HEK293 (cell line): Measurements from ENCODE around the gene NCBP2.

Experiments used
- CTCF ChIA-PET: fragments of 350-600 bp; formaldehyde crosslinking; extraction: SDS; loops from one replicate; lab custom pipeline; 2021; ENCODE audit warnings: antibody characterized with exemption; lab: Yijun Ruan, JAX
- POLR2A ChIA-PET: fragments of 300-600 bp; formaldehyde crosslinking; extraction: SDS; loops from one replicate; lab custom pipeline; 2020; ENCODE audit warnings: antibody characterized with exemption, inconsistent platforms; lab: Yijun Ruan, JAX
- H3K27ac ChIP-seq: fragments of 200-500 bp; sonication (Bioruptor generic); 2 replicates; pipeline ENCODE4 v1.5.1; 2014; ENCODE audit warnings: low read depth, low read length, control low read depth, inconsistent platforms; ENCODE audit errors: extremely low read depth
- H3K36me3 ChIP-seq, 2 experiments: fragments of 200-500 bp in 1 of 2; sonication (Bioruptor generic) in 1 of 2; 1 replicate in 1 of 2; 2 replicates in 1 of 2; pipeline ENCODE4 v1.5.1; 2014 to 2017; ENCODE audit warnings: inconsistent platforms in 2 of 2, low read length in 2 of 2; ENCODE audit not compliant: control insufficient read depth in 2 of 2, insufficient read depth in 1 of 2
- H3K4me1 ChIP-seq: fragments of 200-500 bp; sonication (Bioruptor generic); 2 replicates; pipeline ENCODE4 v1.5.1; 2014; ENCODE audit warnings: mild to moderate bottlenecking, low read length, inconsistent platforms; ENCODE audit not compliant: control insufficient read depth, insufficient read depth
- H3K4me3 ChIP-seq: 2 replicates; pipeline ENCODE4 v1.5.1; 2011; ENCODE audit warnings: low read depth, mild to moderate bottlenecking, control low read depth, low read length, moderate library complexity
- H3K9me3 ChIP-seq: fragments of 200-500 bp; sonication (Bioruptor generic); 2 replicates; pipeline ENCODE4 v1.5.1; 2014; ENCODE audit warnings: low read depth, low read length, inconsistent platforms; ENCODE audit not compliant: control insufficient read depth, insufficient read depth
- ATF2 ChIP-seq: fragments of 450-650 bp; formaldehyde crosslinking; IDR thresholded peaks from 2 replicates; pipeline ENCODE4 v1.5.1; 2016; ENCODE audit warnings: missing biosample characterization, missing genetic modification characterization, low read depth
- BCL6B ChIP-seq: fragments of 450-650 bp; formaldehyde crosslinking; IDR thresholded peaks from 2 replicates; pipeline ENCODE4 v1.5.1; 2017; ENCODE audit warnings: missing biosample characterization, missing genetic modification characterization
- GFI1B ChIP-seq: fragments of 450-650 bp; formaldehyde crosslinking; IDR thresholded peaks from 2 replicates; pipeline ENCODE4 v1.5.1; 2016; ENCODE audit warnings: missing biosample characterization, missing genetic modification characterization
- GLIS1 ChIP-seq: fragments of 450-650 bp; formaldehyde crosslinking; IDR thresholded peaks from 2 replicates; pipeline ENCODE4 v1.5.1; 2016; ENCODE audit warnings: missing biosample characterization, missing genetic modification characterization
- HOXA7 ChIP-seq: sonication (generic); formaldehyde crosslinking; IDR thresholded peaks from 2 replicates; pipeline ENCODE4 v1.8.1; 2022; ENCODE audit warnings: missing genetic modification reagents, borderline replicate concordance
- HOXD13 ChIP-seq: sonication (generic); formaldehyde crosslinking; IDR thresholded peaks from 2 replicates; pipeline ENCODE4 v1.8.0; 2022; ENCODE audit warnings: missing genetic modification reagents, borderline replicate concordance
- PRDM1 ChIP-seq: fragments of 450-650 bp; formaldehyde crosslinking; IDR thresholded peaks from 2 replicates; pipeline ENCODE4; 2016; ENCODE audit warnings: missing biosample characterization, missing genetic modification characterization
- YY2 ChIP-seq: fragments of 450-650 bp; formaldehyde crosslinking; IDR thresholded peaks from 2 replicates; pipeline ENCODE4 v1.5.1; 2016; ENCODE audit warnings: missing biosample characterization, missing genetic modification characterization
- ZBTB1 ChIP-seq: fragments of 450-650 bp; formaldehyde crosslinking; IDR thresholded peaks from 2 replicates; pipeline ENCODE4 v1.5.1; 2016; ENCODE audit warnings: missing biosample characterization, missing genetic modification characterization
- ZEB2 ChIP-seq: fragments of 450-650 bp; formaldehyde crosslinking; IDR thresholded peaks from 2 replicates; pipeline ENCODE4 v1.5.1; 2016; ENCODE audit warnings: missing biosample characterization, missing genetic modification characterization
- ZNF121 ChIP-seq: fragments of 450-650 bp; formaldehyde crosslinking; IDR thresholded peaks from 2 replicates; pipeline ENCODE4 v1.5.1; 2016; ENCODE audit warnings: missing biosample characterization, missing genetic modification characterization
- ZNF2 ChIP-seq: fragments of 450-650 bp; formaldehyde crosslinking; IDR thresholded peaks from 2 replicates; pipeline ENCODE4 v1.5.1; 2016; ENCODE audit warnings: missing biosample characterization, missing genetic modification characterization
- ZNF248 ChIP-seq: fragments of 450-650 bp; formaldehyde crosslinking; IDR thresholded peaks from 2 replicates; pipeline ENCODE4 v1.5.1; 2017; ENCODE audit warnings: missing biosample characterization, missing genetic modification characterization
- ZNF292 ChIP-seq: fragments of 450-650 bp; formaldehyde crosslinking; IDR thresholded peaks from 2 replicates; pipeline ENCODE4 v1.5.1; 2016; ENCODE audit warnings: low read depth, missing biosample characterization, missing genetic modification characterization, borderline replicate concordance
- ZNF302 ChIP-seq: fragments of 450-650 bp; formaldehyde crosslinking; IDR thresholded peaks from 2 replicates; pipeline ENCODE4 v1.5.1; 2016; ENCODE audit warnings: missing biosample characterization, missing genetic modification characterization, low read depth
- ZNF362 ChIP-seq: fragments of 450-650 bp; formaldehyde crosslinking; IDR thresholded peaks from 2 replicates; pipeline ENCODE4 v1.5.1; 2016; ENCODE audit warnings: missing biosample characterization, missing genetic modification characterization
- ZNF391 ChIP-seq: fragments of 450-650 bp; formaldehyde crosslinking; IDR thresholded peaks from 2 replicates; pipeline ENCODE4 v1.5.1; 2016; ENCODE audit warnings: low read depth, missing biosample characterization, missing genetic modification characterization, borderline replicate concordance
- ZNF416 ChIP-seq: fragments of 450-650 bp; formaldehyde crosslinking; IDR thresholded peaks from 2 replicates; pipeline ENCODE4 v1.5.1; 2016; ENCODE audit warnings: missing biosample characterization, missing genetic modification characterization
- ZNF449 ChIP-seq: fragments of 450-650 bp; formaldehyde crosslinking; IDR thresholded peaks from 2 replicates; pipeline ENCODE4 v1.5.1; 2017; ENCODE audit warnings: missing biosample characterization, mild to moderate bottlenecking, missing genetic modification characterization, moderate library complexity
- ZNF610 ChIP-seq: fragments of 450-650 bp; formaldehyde crosslinking; IDR thresholded peaks from 2 replicates; pipeline ENCODE4 v1.5.1; 2016; ENCODE audit warnings: missing biosample characterization, missing genetic modification characterization, borderline replicate concordance
- ZNF645 ChIP-seq: fragments of 450-650 bp; formaldehyde crosslinking; IDR thresholded peaks from 2 replicates; pipeline ENCODE4; 2016; ENCODE audit warnings: missing biosample characterization, missing genetic modification characterization
- ZNF664 ChIP-seq: fragments of 450-650 bp; formaldehyde crosslinking; IDR thresholded peaks from 2 replicates; pipeline ENCODE4 v1.5.1; 2016; ENCODE audit warnings: missing biosample characterization, missing genetic modification characterization
- ZNF843 ChIP-seq: fragments of 450-650 bp; formaldehyde crosslinking; IDR thresholded peaks from 2 replicates; pipeline ENCODE4 v1.5.1; 2016; ENCODE audit warnings: missing biosample characterization, missing genetic modification characterization
- ZSCAN23 ChIP-seq: fragments of 450-650 bp; formaldehyde crosslinking; IDR thresholded peaks from 2 replicates; pipeline ENCODE4 v1.5.1; 2016; ENCODE audit warnings: missing biosample characterization, missing genetic modification characterization

Gene NCBP2

GRCh38 chr3:196936288-196936687, 6.0 kb downstream of the NCBP2 start:
- ChIA-PET CTCF (no interaction called here), POLR2A (no interaction called here)
- TF ChIP-seq ZNF302 (tag by site-specific recombination) (no peak), ZNF121 (tag by site-specific recombination) (peak; percentile 84)
- no peak overlapping the region for H3K27ac ChIP-seq
- H3K9me3 ChIP-seq = no peaks in the 10 kb centered on the region
- no peak overlapping the region for H3K4me3 ChIP-seq
- peaks cover 7 to 92% of the 10 kb centered on the region in 2 experiments for H3K36me3 ChIP-seq
- no peaks in the 10 kb centered on the region for H3K4me1 ChIP-seq

- ChIA-PET POLR2A (no interaction called here), CTCF (no interaction called here)
- no peaks in the 10 kb centered on the region for H3K4me1 ChIP-seq
- no peak for TF ChIP-seq ZBTB1 (tag by site-specific recombination)
- TF ChIP-seq HOXA7 (CRISPR knock-in tag) = no peak
- no peak for TF ChIP-seq YY2 (tag by site-specific recombination)
- TF ChIP-seq ZNF2 (tag by site-specific recombination) = no peak
- TF ChIP-seq ZEB2 (tag by site-specific recombination) = no peak
- TF ChIP-seq ZNF292 (tag by site-specific recombination) = no peak
- no peak for TF ChIP-seq ZNF664 (tag by site-specific recombination)
- 0 out of 2 replicates have a peak, but pooled peaks have one; percentile 37 for TF ChIP-seq ZNF362 (tag by site-specific recombination)
- no peaks in the 10 kb centered on the region for H3K9me3 ChIP-seq
- H3K27ac ChIP-seq = no peak overlapping the region
- no peak overlapping the region for H3K4me3 ChIP-seq
- peaks cover 7 to 92% of the 10 kb centered on the region in 2 experiments; a peak in 2 of 3 replicates for H3K36me3 ChIP-seq
Measured at GRCh38 chr3:196932600-196932999, 9.7 kb downstream of the NCBP2 start.

GRCh38 chr3:196931828-196932587, 10.3 kb downstream of the NCBP2 start:
- Histone ChIP-seq H3K4me1 (no peaks in the 10 kb centered on the region), H3K36me3 (peaks cover 7 to 90% of the 10 kb centered on the region in 2 experiments; a peak in 2 of 3 replicates), H3K9me3 (no peaks in the 10 kb centered on the region), H3K27ac (no peak overlapping the region), H3K4me3 (no peak overlapping the region)
- ChIA-PET CTCF (no interaction called here), POLR2A (no interaction called here)
- TF ChIP-seq HOXA7 (CRISPR knock-in tag) (no peak), GLIS1 (tag by site-specific recombination) (no peak), ZNF292 (tag by site-specific recombination) (no peak), ZNF391 (tag by site-specific recombination) (no peak), ATF2 (no peak), ZNF449 (tag by site-specific recombination) (no peak), BCL6B (tag by site-specific recombination) (no peak), ZNF843 (tag by site-specific recombination) (no peak), HOXD13 (CRISPR knock-in tag) (no peak), ZNF248 (no peak), PRDM1 (tag by site-specific recombination) (no peak), GFI1B (tag by site-specific recombination) (no peak), ZNF610 (tag by site-specific recombination) (no peak), ZSCAN23 (tag by site-specific recombination) (no peak), ZNF416 (no peak), ZNF645 (tag by site-specific recombination) (no peak)
